Karpas-422 (cell line): ENCODE data around the gene MAGI1. TPM values are rescaled to one million over a fixed set of nuclear protein-coding genes. Genes with fewer than 3 reads are reported as not detected.
"Not testable (repeated sequence)": the region's sequence is repeated elsewhere in the genome, so short reads cannot be mapped to it uniquely, and the experiment has no call there.

ENCODE experiments used
- DNase-seq: peaks from one replicate; pipeline ENCODE4 v3.0.0-alpha.2; 2015
- H2AFZ ChIP-seq: fragments of 200-600 bp; sonication (generic); 2 replicates; pipeline ENCODE4 v1.6.1; 2014; ENCODE audit warnings: antibody characterized with exemption, low read length, mixed read lengths
- H3K27ac ChIP-seq: fragments of 200-600 bp; sonication (generic); 2 replicates; pipeline ENCODE4 v1.5.1; 2014; ENCODE audit warnings: mild to moderate bottlenecking, low read length, moderate library complexity
- H3K27me3 ChIP-seq: fragments of 200-600 bp; sonication (generic); 2 replicates; pipeline ENCODE4 v1.6.1; 2014; ENCODE audit warnings: low read length, mixed read lengths
- H3K36me3 ChIP-seq: fragments of 200-600 bp; sonication (generic); 2 replicates; pipeline ENCODE4 v1.6.1; 2014; ENCODE audit warnings: low read length, mixed read lengths; ENCODE audit not compliant: insufficient read depth
- H3K4me1 ChIP-seq: fragments of 200-600 bp; sonication (generic); 2 replicates; pipeline ENCODE4 v1.6.1; 2014; ENCODE audit warnings: mild to moderate bottlenecking, low read length, mixed read lengths
- H3K4me2 ChIP-seq: fragments of 200-600 bp; sonication (generic); 2 replicates; pipeline ENCODE4 v1.6.1; 2014; ENCODE audit warnings: low read length, low read depth, mild to moderate bottlenecking; ENCODE audit not compliant: poor library complexity, severe bottlenecking
- H3K4me3 ChIP-seq: fragments of 200-600 bp; sonication (generic); 2 replicates; pipeline ENCODE4 v1.5.1; 2014; ENCODE audit warnings: mild to moderate bottlenecking, antibody characterized with exemption, low read length, mixed read lengths
- H3K79me2 ChIP-seq: fragments of 200-600 bp; sonication (generic); 2 replicates; pipeline ENCODE4 v1.6.1; 2014; ENCODE audit warnings: mild to moderate bottlenecking, low read length, mixed read lengths
- H3K9ac ChIP-seq: fragments of 200-600 bp; sonication (generic); 2 replicates; pipeline ENCODE4 v1.6.0; 2014; ENCODE audit warnings: low read length
- H3K9me2 ChIP-seq: fragments of 200-600 bp; sonication (generic), shearing (Covaris generic); replicated peaks from 2 replicates; pipeline ENCODE4 v1.6.0; 2014; ENCODE audit warnings: mild to moderate bottlenecking, low read length, moderate library complexity; ENCODE audit not compliant: insufficient read depth
- H3K9me3 ChIP-seq: fragments of 300-700, 200-600 bp; sonication (generic); 2 replicates; pipeline ENCODE4 v1.6.1; 2014; ENCODE audit warnings: low read length, mixed read lengths
- H4K20me1 ChIP-seq: fragments of 200-600 bp; sonication (generic); 2 replicates; pipeline ENCODE4 v1.6.1; 2014; ENCODE audit warnings: mild to moderate bottlenecking, antibody characterized with exemption, low read length, low read depth; ENCODE audit not compliant: insufficient read depth
- total RNA-seq: library from RNA; depleted of rRNA; stranded (reverse); fragments of >200 nt; shearing (Covaris generic); gene quantifications from 2 replicates; pipeline ENCODE4 v1.2.3, GENCODE V29; 2014; ENCODE audit warnings: low replicate concordance

Gene MAGI1
- total RNA-seq, 1 experiment from 2014 or later, result 0.71 TPM

DNA sequence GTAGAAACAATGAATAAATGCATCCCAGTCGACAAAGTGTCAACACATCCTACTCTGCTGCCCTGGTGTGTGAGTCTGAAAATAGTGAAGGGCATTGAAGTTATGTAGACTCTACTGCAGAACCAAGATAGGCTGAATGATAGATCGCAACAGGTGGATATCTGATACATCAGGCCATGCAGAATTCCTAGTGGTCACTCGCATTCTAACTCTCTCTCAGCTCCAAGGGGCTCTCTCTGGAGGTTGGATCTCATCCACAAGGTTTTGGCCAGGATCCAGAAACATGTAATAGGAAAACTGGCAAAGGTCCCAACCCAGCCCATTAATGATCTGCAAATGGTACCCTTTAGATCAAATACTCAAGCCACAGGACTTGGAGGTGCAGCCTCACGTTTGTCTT is 514.1 kb downstream of the MAGI1 start:
- no peak overlapping the region for H3K4me2 ChIP-seq
- H3K79me2 ChIP-seq, result no peaks in the 10 kb centered on the region
- H4K20me1 ChIP-seq, result no peaks in the 10 kb centered on the region

DNA sequence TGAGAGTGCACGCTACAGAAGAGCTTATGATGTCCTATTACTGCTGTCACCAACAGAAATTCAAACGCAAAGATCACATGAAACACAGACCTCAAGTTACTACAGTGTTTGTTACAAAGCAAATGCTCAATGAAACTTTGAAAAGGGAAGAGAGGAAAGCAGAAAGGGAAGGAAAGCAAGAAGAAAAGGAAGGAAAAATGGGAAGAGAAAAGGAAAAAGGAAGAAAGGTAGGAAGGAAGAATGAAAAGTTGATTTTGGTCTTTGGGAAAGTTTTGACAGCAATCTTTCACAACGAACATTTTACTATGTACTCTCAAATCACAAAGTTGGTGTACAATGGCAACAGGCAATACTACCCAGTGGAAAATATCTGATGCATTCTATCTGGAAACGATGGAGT is 514.8 kb downstream of the MAGI1 start:
- Histone ChIP-seq H4K20me1 (no peaks in the 10 kb centered on the region), H3K9me2 (no peaks in the 10 kb centered on the region), H3K36me3 (no peaks in the 10 kb centered on the region), H3K9me3 (no peaks in the 10 kb centered on the region), H3K27ac (no peak overlapping the region), H3K9ac (no peak overlapping the region), H3K4me2 (no peak overlapping the region), H3K27me3 (no peaks in the 10 kb centered on the region), H3K79me2 (no peaks in the 10 kb centered on the region), H3K4me3 (no peak overlapping the region), H2AFZ (no peak overlapping the region), H3K4me1 (no peaks in the 10 kb centered on the region)
- DNase-seq, result no peak

More for the DNA sequence above, 514.1 kb downstream of the MAGI1 start:
- Histone ChIP-seq H3K9me3 (no peaks in the 10 kb centered on the region), H3K9ac (no peak overlapping the region), H3K27me3 (no peaks in the 10 kb centered on the region), H2AFZ (no peak overlapping the region), H3K4me3 (no peak overlapping the region), H3K27ac (no peak overlapping the region), H3K4me1 (no peaks in the 10 kb centered on the region), H3K36me3 (no peaks in the 10 kb centered on the region), H3K9me2 (no peaks in the 10 kb centered on the region)
- no peak for DNase-seq

- no peak overlapping the region for H3K4me3 ChIP-seq
- no peak overlapping the region for H3K4me2 ChIP-seq
- no peaks in the 10 kb centered on the region for H3K36me3 ChIP-seq
- DNase-seq, result no peak
- no peaks in the 10 kb centered on the region for H4K20me1 ChIP-seq
- H3K4me1 ChIP-seq, result no peaks in the 10 kb centered on the region
- no peaks in the 10 kb centered on the region for H3K9me2 ChIP-seq
- H2AFZ ChIP-seq, result no peak overlapping the region
- no peaks in the 10 kb centered on the region for H3K79me2 ChIP-seq
- no peaks in the 10 kb centered on the region for H3K9me3 ChIP-seq
- no peaks in the 10 kb centered on the region for H3K27me3 ChIP-seq
- H3K9ac ChIP-seq, result no peak overlapping the region
- no peak overlapping the region for H3K27ac ChIP-seq
Measured at GRCh38 chr3:65521032-65521431, 517.7 kb downstream of the MAGI1 start.

GRCh38 chr3:65516998-65517397 is 521.7 kb downstream of the MAGI1 start:
- no peaks in the 10 kb centered on the region for H4K20me1 ChIP-seq
- no peaks in the 10 kb centered on the region for H3K79me2 ChIP-seq
- no peak for DNase-seq
- H3K27ac ChIP-seq, result no peak overlapping the region
- no peak overlapping the region for H3K4me2 ChIP-seq
- H3K4me1 ChIP-seq, result no peaks in the 10 kb centered on the region
- H2AFZ ChIP-seq, result no peak overlapping the region
- H3K27me3 ChIP-seq, result no peaks in the 10 kb centered on the region
- no peak overlapping the region for H3K9ac ChIP-seq
- no peaks in the 10 kb centered on the region for H3K36me3 ChIP-seq
- no peak overlapping the region for H3K4me3 ChIP-seq
- H3K9me2 ChIP-seq, result no peaks in the 10 kb centered on the region
- H3K9me3 ChIP-seq, result no peaks in the 10 kb centered on the region

- not testable (repeated sequence) for H3K79me2 ChIP-seq, H3K4me1 ChIP-seq, H3K9ac ChIP-seq, DNase-seq, H4K20me1 ChIP-seq, H3K4me2 ChIP-seq, H2AFZ ChIP-seq, H3K9me3 ChIP-seq, H3K9me2 ChIP-seq, H3K27ac ChIP-seq, H3K36me3 ChIP-seq, H3K27me3 ChIP-seq, H3K4me3 ChIP-seq
Measured at GRCh38 chr3:65514317-65514716, 524.4 kb downstream of the MAGI1 start.

GRCh38 chr3:65509423-65509794 is 529.3 kb downstream of the MAGI1 start:
- H3K9me3 ChIP-seq, H3K4me3 ChIP-seq, H3K27ac ChIP-seq, H4K20me1 ChIP-seq, H3K27me3 ChIP-seq, DNase-seq, H3K79me2 ChIP-seq, H3K4me2 ChIP-seq, H3K9me2 ChIP-seq, H3K36me3 ChIP-seq, H3K9ac ChIP-seq, H2AFZ ChIP-seq, H3K4me1 ChIP-seq: not testable (repeated sequence)

DNA sequence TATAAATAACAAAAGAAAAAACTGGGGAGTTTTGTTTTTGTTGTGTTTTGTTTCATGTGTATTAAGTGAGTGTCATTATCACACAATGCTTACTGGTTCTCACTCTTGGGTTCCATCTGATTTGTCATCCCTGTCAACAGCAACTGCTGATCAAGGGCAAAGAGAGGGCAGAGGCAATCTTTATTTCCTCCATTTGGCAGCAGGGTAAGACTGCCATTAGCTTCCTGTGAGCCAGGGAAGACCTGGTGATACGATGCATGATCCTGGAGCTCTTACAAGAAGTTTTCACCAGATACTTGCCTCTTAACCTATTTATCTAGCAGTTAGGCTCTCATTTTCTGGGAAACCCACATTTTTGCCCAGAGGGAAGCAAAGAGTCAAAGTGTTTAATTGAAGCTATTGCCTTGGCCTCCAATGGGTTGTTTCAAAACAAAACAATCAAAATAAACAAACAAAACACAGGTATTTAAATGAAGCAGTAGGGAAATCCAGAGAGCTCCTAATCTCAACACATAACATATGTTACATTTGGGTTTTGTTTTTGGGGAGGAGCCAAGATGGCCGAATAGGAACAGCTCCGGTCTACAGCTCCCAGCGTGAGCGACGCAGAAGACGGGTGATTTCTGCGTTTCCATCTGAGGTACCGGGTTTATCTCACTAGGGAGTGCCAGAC is 529.8 kb downstream of the MAGI1 start:
- H3K27ac ChIP-seq, result no peak overlapping the region
- no peaks in the 10 kb centered on the region for H3K9me2 ChIP-seq
- no peaks in the 10 kb centered on the region for H4K20me1 ChIP-seq
- H3K9me3 ChIP-seq, result no peaks in the 10 kb centered on the region
- no peaks in the 10 kb centered on the region for H3K27me3 ChIP-seq
- H3K4me3 ChIP-seq, result no peak overlapping the region
- no peak overlapping the region for H2AFZ ChIP-seq
- H3K36me3 ChIP-seq, result no peaks in the 10 kb centered on the region
- DNase-seq, result no peak
- no peak overlapping the region for H3K9ac ChIP-seq
- no peaks in the 10 kb centered on the region for H3K79me2 ChIP-seq
- H3K4me2 ChIP-seq, result no peak overlapping the region
- H3K4me1 ChIP-seq, result no peaks in the 10 kb centered on the region

DNA sequence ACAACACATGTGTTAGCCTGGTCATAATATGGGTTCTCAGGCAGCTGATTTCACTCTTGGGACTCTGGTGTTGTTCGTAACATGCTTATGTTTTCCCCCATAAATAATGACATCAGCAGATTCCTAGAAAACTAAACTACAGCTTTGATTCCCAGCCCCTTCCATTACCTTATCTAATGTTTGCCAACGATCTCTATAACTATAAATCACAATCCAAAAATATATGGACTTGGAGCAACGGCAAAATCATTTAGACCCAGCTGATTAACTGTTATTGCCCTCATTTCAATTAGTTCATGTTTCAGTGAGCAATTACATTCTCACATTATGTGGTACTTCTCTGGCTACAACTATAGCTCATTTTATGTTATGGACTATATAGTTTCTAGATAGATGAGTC is 531.3 kb downstream of the MAGI1 start:
- H3K36me3 ChIP-seq, result no peaks in the 10 kb centered on the region
- H4K20me1 ChIP-seq, result no peaks in the 10 kb centered on the region
- H3K9ac ChIP-seq, result no peak overlapping the region
- no peak overlapping the region for H3K4me2 ChIP-seq
- no peak overlapping the region for H2AFZ ChIP-seq
- no peak overlapping the region for H3K27ac ChIP-seq
- no peaks in the 10 kb centered on the region for H3K9me3 ChIP-seq
- no peaks in the 10 kb centered on the region for H3K79me2 ChIP-seq
- no peaks in the 10 kb centered on the region for H3K4me1 ChIP-seq
- no peak for DNase-seq
- H3K4me3 ChIP-seq, result no peak overlapping the region
- no peaks in the 10 kb centered on the region for H3K9me2 ChIP-seq
- H3K27me3 ChIP-seq, result no peaks in the 10 kb centered on the region

- no peak for DNase-seq
- H3K9ac ChIP-seq, result no peak overlapping the region
- no peaks in the 10 kb centered on the region for H3K9me2 ChIP-seq
- H3K27me3 ChIP-seq, result no peaks in the 10 kb centered on the region
- H3K27ac ChIP-seq, result no peak overlapping the region
- H3K4me2 ChIP-seq, result no peak overlapping the region
- H3K9me3 ChIP-seq, result no peaks in the 10 kb centered on the region
- no peaks in the 10 kb centered on the region for H3K4me1 ChIP-seq
- no peak overlapping the region for H3K4me3 ChIP-seq
- H4K20me1 ChIP-seq, result no peaks in the 10 kb centered on the region
- H3K79me2 ChIP-seq, result no peaks in the 10 kb centered on the region
- H3K36me3 ChIP-seq, result no peaks in the 10 kb centered on the region
- H2AFZ ChIP-seq, result no peak overlapping the region
Measured at GRCh38 chr3:65503776-65504175, 534.9 kb downstream of the MAGI1 start.
